ENCODE results near the gene SKAP2. TPM values are rescaled to one million over a fixed set of nuclear protein-coding genes. Genes with fewer than 3 reads are reported as not detected.

Gene SKAP2
- polyA plus RNA-seq, 1 experiment: 16.0 TPM

DNA sequence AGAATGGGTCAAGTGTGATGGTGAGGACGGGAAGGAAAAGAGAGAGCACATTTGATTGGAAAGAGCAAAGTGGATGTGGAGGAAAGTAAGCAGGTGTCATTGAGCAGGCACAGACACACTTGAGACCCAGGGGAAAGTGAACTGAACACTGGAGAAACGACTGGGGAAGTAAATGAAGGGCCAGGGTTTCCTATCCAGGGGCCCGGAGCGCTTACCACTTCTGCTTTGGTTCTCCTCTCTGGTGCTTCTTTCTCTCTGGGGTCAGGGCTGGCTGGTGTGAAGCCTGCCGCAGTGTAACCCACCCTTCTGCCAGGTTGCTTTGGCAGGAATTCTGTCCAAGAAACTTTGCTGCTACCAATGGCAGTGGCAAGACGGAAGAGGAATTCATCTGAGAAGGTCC is 219.3 kb downstream of the SKAP2 start:
- CTCF ChIA-PET: no interaction called here
- Histone ChIP-seq H3K27me3 (ENCODE audit: control insufficient read depth, insufficient read depth, low read length) (no peaks in the 10 kb centered on the region), H3K27ac (ENCODE audit: low read depth, low read length) (no peak overlapping the region), H3K9me3 (ENCODE audit: control insufficient read depth, insufficient read depth, low read length) (no peaks in the 10 kb centered on the region), H3K4me3 (ENCODE audit: low read depth, low read length) (no peak overlapping the region)
- POLR2A ChIA-PET: no interaction called here
- TF ChIP-seq, protein P1, sequence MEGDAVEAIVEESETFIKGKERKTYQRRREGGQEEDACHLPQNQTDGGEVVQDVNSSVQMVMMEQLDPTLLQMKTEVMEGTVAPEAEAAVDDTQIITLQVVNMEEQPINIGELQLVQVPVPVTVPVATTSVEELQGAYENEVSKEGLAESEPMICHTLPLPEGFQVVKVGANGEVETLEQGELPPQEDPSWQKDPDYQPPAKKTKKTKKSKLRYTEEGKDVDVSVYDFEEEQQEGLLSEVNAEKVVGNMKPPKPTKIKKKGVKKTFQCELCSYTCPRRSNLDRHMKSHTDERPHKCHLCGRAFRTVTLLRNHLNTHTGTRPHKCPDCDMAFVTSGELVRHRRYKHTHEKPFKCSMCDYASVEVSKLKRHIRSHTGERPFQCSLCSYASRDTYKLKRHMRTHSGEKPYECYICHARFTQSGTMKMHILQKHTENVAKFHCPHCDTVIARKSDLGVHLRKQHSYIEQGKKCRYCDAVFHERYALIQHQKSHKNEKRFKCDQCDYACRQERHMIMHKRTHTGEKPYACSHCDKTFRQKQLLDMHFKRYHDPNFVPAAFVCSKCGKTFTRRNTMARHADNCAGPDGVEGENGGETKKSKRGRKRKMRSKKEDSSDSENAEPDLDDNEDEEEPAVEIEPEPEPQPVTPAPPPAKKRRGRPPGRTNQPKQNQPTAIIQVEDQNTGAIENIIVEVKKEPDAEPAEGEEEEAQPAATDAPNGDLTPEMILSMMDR (IDR thresholded peaks at IDR 0.05; ENCODE audit: low read depth, low read length): no peak
- no peak for DNase-seq (ENCODE audit: low read depth, low spot score)

DNA sequence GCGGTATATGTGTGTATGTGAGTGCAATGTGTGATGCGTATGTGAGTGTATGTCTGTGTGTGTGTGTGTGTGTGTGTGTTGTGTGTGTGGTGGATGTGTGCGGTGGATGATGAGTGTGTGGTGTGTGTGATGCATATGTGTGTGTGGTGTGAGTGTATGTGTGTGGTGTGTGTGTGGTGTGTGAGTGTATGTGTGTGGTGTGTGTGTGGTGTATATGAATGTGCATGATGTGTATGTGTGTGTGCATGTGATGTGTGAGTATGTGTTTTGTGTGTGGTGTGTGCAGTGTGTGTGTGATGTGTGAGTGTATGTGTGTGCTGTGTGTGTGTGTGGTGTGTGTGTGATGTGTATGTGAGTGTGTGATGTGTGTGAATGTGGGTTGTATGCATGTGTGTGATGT is 222.0 kb downstream of the SKAP2 start:
- no peak overlapping the region for H3K4me3 ChIP-seq (ENCODE audit: low read depth, low read length)
- ChIA-PET POLR2A (no interaction called here), CTCF (no interaction called here)
- no peak overlapping the region for H3K27ac ChIP-seq (ENCODE audit: low read depth, low read length)
- TF ChIP-seq, protein P1 (IDR thresholded peaks at IDR 0.05; ENCODE audit: low read depth, low read length): no peak
- H3K27me3 ChIP-seq (ENCODE audit: control insufficient read depth, insufficient read depth, low read length): no peaks in the 10 kb centered on the region
- no peak for DNase-seq (ENCODE audit: low read depth, low spot score)
- H3K9me3 ChIP-seq (ENCODE audit: control insufficient read depth, insufficient read depth, low read length): no peaks in the 10 kb centered on the region

DNA sequence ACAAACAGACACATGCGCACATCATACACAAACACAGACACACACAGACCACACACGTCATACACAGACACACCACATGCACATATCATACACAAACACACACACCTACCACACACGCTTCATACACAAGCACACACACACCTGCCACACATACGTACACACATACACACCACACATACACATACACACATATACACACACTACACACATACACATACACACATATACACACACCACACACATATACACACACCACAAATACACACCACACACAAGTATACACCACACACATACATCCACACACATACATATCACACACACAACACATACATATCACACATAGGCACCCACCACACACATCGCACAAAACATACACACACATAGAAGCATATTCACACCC is 224.7 kb downstream of the SKAP2 start:
- no peak overlapping the region for H3K27ac ChIP-seq (ENCODE audit: low read depth, low read length)
- no peak for DNase-seq (ENCODE audit: low read depth, low spot score)
- no peaks in the 10 kb centered on the region for H3K9me3 ChIP-seq (ENCODE audit: control insufficient read depth, insufficient read depth, low read length)
- H3K27me3 ChIP-seq (ENCODE audit: control insufficient read depth, insufficient read depth, low read length): no peaks in the 10 kb centered on the region
- H3K4me3 ChIP-seq (ENCODE audit: low read depth, low read length): no peak overlapping the region
- CTCF ChIA-PET: no interaction called here
- POLR2A ChIA-PET: no interaction called here
- TF ChIP-seq, protein P1 (IDR thresholded peaks at IDR 0.05; ENCODE audit: low read depth, low read length): no peak

DNA sequence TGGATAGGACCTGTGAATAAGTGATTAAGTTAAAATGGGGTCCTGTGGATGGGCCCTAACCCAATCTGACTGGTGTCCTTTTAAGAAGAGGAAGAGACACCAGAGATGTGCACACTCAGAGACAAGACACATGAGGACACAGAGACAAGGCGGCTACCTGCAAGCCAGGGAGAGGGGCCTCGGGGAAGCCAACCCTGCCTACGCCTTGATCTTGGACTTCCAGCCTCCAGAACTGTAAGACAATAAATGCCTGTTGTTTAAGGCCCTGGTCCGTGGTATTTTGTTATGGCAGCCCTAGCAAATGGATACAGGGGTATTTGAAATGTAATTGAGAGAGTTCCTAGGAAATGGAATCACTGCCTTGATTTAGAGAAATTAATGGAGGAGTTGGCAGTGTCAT is 225.3 kb downstream of the SKAP2 start:
- CTCF ChIA-PET: no interaction called here
- no peaks in the 10 kb centered on the region for H3K9me3 ChIP-seq (ENCODE audit: control insufficient read depth, insufficient read depth, low read length)
- no peaks in the 10 kb centered on the region for H3K27me3 ChIP-seq (ENCODE audit: control insufficient read depth, insufficient read depth, low read length)
- DNase-seq (ENCODE audit: low read depth, low spot score): no peak
- no peak overlapping the region for H3K27ac ChIP-seq (ENCODE audit: low read depth, low read length)
- no peak overlapping the region for H3K4me3 ChIP-seq (ENCODE audit: low read depth, low read length)
- POLR2A ChIA-PET: no interaction called here
- TF ChIP-seq, protein P1 (IDR thresholded peaks at IDR 0.05; ENCODE audit: low read depth, low read length): no peak

DNA sequence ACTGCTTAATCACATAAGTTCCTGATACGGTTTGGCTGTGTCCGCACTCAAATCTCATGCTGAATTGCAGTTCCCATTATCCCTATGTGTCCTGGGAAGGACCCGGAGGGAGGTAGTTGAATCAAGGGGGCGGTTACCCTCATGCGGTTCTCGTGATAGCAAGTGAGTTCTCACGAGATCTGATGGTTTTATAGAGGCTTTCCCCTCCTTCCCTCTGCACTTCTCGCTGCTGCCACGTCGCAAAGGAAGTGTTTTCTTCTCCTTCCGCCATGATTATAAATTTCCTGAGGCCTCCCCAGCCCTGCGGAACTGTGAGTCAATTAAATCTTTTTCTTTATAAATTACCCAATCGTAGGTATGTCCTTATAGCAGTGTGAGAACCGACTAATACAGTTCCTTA is 226.2 kb downstream of the SKAP2 start:
- H3K27ac ChIP-seq (ENCODE audit: low read depth, low read length): no peak overlapping the region
- no peaks in the 10 kb centered on the region for H3K27me3 ChIP-seq (ENCODE audit: control insufficient read depth, insufficient read depth, low read length)
- H3K4me3 ChIP-seq (ENCODE audit: low read depth, low read length): no peak overlapping the region
- POLR2A ChIA-PET: no interaction called here
- TF ChIP-seq, protein P1 (IDR thresholded peaks at IDR 0.05; ENCODE audit: low read depth, low read length): no peak
- no peak for DNase-seq (ENCODE audit: low read depth, low spot score)
- CTCF ChIA-PET: no interaction called here
- H3K9me3 ChIP-seq (ENCODE audit: control insufficient read depth, insufficient read depth, low read length): no peaks in the 10 kb centered on the region

Measured in AG04450 (cell line).